ENCODE results near the gene KRTAP4-8.
"Not testable (repeated sequence)": the region's sequence is repeated elsewhere in the genome, so short reads cannot be mapped to it uniquely, and the experiment has no call there.

KRTAP4-8 gene

GRCh38 chr17:41107941-41108450 is 10.1 kb upstream of the KRTAP4-8 start:
- no peak for DNase-seq

GRCh38 chr17:41105347-41105746 is 7.4 kb upstream of the KRTAP4-8 start, which contains the start of gene KRTAP4-9:
Gene KRTAP4-9, plus strand, starts transcription at chr17:41105389. Its CDS starts 0 bp downstream, at chr17:41105389.
- not testable (repeated sequence) for DNase-seq

GRCh38 chr17:41104386-41105038 is 6.6 kb upstream of the KRTAP4-8 start:
- DNase-seq = not testable (repeated sequence)

GRCh38 chr17:41103896-41104295 is 6.0 kb upstream of the KRTAP4-8 start:
- no peak for DNase-seq

- DNase-seq = no peak
Observed at GRCh38 chr17:41101586-41102259, 3.8 kb upstream of the KRTAP4-8 start, which contains the start of gene KRTAP4-16. Gene KRTAP4-16, minus strand, starts transcription at chr17:41102209. Its CDS starts 0 bp downstream, at chr17:41102209.

- not testable (repeated sequence) for DNase-seq
Observed at GRCh38 chr17:41099682-41100480, 1.9 kb upstream of the KRTAP4-8 start.

GRCh38 chr17:41098481-41098880 is 539 bp upstream of the KRTAP4-8 start:
- DNase-seq = no peak

- no peak for DNase-seq
Observed at GRCh38 chr17:41096055-41096454, 1.9 kb downstream of the KRTAP4-8 start.

GRCh38 chr17:41088760-41089352 is 9.1 kb downstream of the KRTAP4-8 start:
- DNase-seq = not testable (repeated sequence)

GRCh38 chr17:41084100-41084856 is 13.7 kb downstream of the KRTAP4-8 start, which contains the start of gene KRTAP4-7:
Gene KRTAP4-7, plus strand, starts transcription at chr17:41084150. Its CDS starts 57 bp downstream, at chr17:41084207.
- not testable (repeated sequence) for DNase-seq

- not testable (repeated sequence) for DNase-seq
Observed at GRCh38 chr17:41083427-41083826, 14.5 kb downstream of the KRTAP4-8 start.

- no peak for DNase-seq
Observed at GRCh38 chr17:41082626-41083025, 15.3 kb downstream of the KRTAP4-8 start.

GRCh38 chr17:41076788-41077187 is 21.2 kb downstream of the KRTAP4-8 start:
- no peak for DNase-seq

GRCh38 chr17:41073676-41074075 is 24.3 kb downstream of the KRTAP4-8 start:
- no peak for DNase-seq

- DNase-seq = no peak
Observed at GRCh38 chr17:41071606-41072360, 26.2 kb downstream of the KRTAP4-8 start.

- DNase-seq = no peak
Observed at GRCh38 chr17:41069031-41069430, 28.9 kb downstream of the KRTAP4-8 start.

- DNase-seq = no peak
Observed at GRCh38 chr17:41067281-41067680, 30.7 kb downstream of the KRTAP4-8 start.

- DNase-seq = no peak
Observed at GRCh38 chr17:41065829-41066624, 31.9 kb downstream of the KRTAP4-8 start, which contains the start of gene KRTAP2-4. Gene KRTAP2-4, minus strand, starts transcription at chr17:41065879. Its CDS starts 34 bp downstream, at chr17:41065845.

GRCh38 chr17:41065016-41065689 is 32.8 kb downstream of the KRTAP4-8 start:
- not testable (repeated sequence) for DNase-seq

All from COR-L47 (cell line).